Measurements from ENCODE around the gene CLCN2. TPM values are rescaled to one million over a fixed set of nuclear protein-coding genes. Genes with fewer than 3 reads are reported as not detected.

The CLCN2 gene
- total RNA-seq, 1 experiment from 2014 or later = 2.9 TPM

GRCh38 chr3:184383033-184383740 lies 21.8 kb upstream of the CLCN2 start:
- Histone ChIP-seq H3K4me3 (no peak overlapping the region), H3K9me3 (no peaks in the 10 kb centered on the region), H3K36me3 (no peaks in the 10 kb centered on the region), H3K27me3 (peaks cover 12% of the 10 kb centered on the region)
- no peak for DNase-seq

- no peak overlapping the region for H3K4me3 ChIP-seq
- no peaks in the 10 kb centered on the region for H3K36me3 ChIP-seq
- DNase-seq = no peak
- H3K9me3 ChIP-seq = no peaks in the 10 kb centered on the region
- H3K27me3 ChIP-seq = peaks cover 13% of the 10 kb centered on the region
These were observed 21.1 kb upstream of the CLCN2 start for GRCh38 chr3:184382326-184383032.

GRCh38 chr3:184381261-184382224 lies 20.1 kb upstream of the CLCN2 start:
- peaks cover 15% of the 10 kb centered on the region for H3K27me3 ChIP-seq
- H3K36me3 ChIP-seq = no peaks in the 10 kb centered on the region

GRCh38 chr3:184380627-184381260 lies 19.3 kb upstream of the CLCN2 start:
- H3K27me3 ChIP-seq = peaks cover 15% of the 10 kb centered on the region
- no peaks in the 10 kb centered on the region for H3K36me3 ChIP-seq
- H3K4me3 ChIP-seq = no peak overlapping the region

More at GRCh38 chr3:184381261-184382224, 20.1 kb upstream of the CLCN2 start:
- H3K9me3 ChIP-seq = no peaks in the 10 kb centered on the region
- no peak overlapping the region for H3K4me3 ChIP-seq
- DNase-seq = no peak

GRCh38 chr3:184380185-184380626 lies 18.8 kb upstream of the CLCN2 start:
- Histone ChIP-seq H3K4me3 (no peak overlapping the region), H3K36me3 (no peaks in the 10 kb centered on the region), H3K27me3 (peaks cover 15% of the 10 kb centered on the region), H3K9me3 (no peaks in the 10 kb centered on the region)
- peak; percentile 69 for DNase-seq

More at GRCh38 chr3:184380627-184381260, 19.3 kb upstream of the CLCN2 start:
- H3K9me3 ChIP-seq = no peaks in the 10 kb centered on the region
- no peak for DNase-seq

- H3K36me3 ChIP-seq = no peaks in the 10 kb centered on the region
- DNase-seq = no peak
- no peak within 1 kb of the TSS for H3K4me3 ChIP-seq
- peaks cover 15% of the 10 kb centered on the region for H3K27me3 ChIP-seq
- H3K9me3 ChIP-seq = no peaks in the 10 kb centered on the region
These were observed 18.2 kb upstream of the CLCN2 start, which contains the start of gene CHRD for GRCh38 chr3:184379358-184380184. TSS of gene CHRD (plus strand) at chr3:184380054. CDS start at chr3:184380319, 265 bp downstream.

GRCh38 chr3:184378651-184379357 lies 17.4 kb upstream of the CLCN2 start:
- H3K4me3 ChIP-seq = no peak overlapping the region
- peaks cover 15% of the 10 kb centered on the region for H3K27me3 ChIP-seq
- H3K9me3 ChIP-seq = no peaks in the 10 kb centered on the region
- DNase-seq = no peak
- H3K36me3 ChIP-seq = no peaks in the 10 kb centered on the region

GRCh38 chr3:184377882-184378445 lies 16.6 kb upstream of the CLCN2 start, which contains the start of gene THPO:
TSS of gene THPO (minus strand) at chr3:184378207. CDS start at chr3:184376259, 1,948 bp downstream.
- H3K9me3 ChIP-seq = no peaks in the 10 kb centered on the region
- H3K27me3 ChIP-seq = peaks cover 15% of the 10 kb centered on the region
- H3K4me3 ChIP-seq = no peak within 1 kb of the TSS
- H3K36me3 ChIP-seq = no peaks in the 10 kb centered on the region
- DNase-seq = no peak

GRCh38 chr3:184377374-184377773 lies 16.0 kb upstream of the CLCN2 start:
- Histone ChIP-seq H3K36me3 (no peaks in the 10 kb centered on the region), H3K4me3 (no peak overlapping the region), H3K27me3 (peaks cover 15% of the 10 kb centered on the region), H3K9me3 (no peaks in the 10 kb centered on the region)
- no peak for DNase-seq

GRCh38 chr3:184375747-184376461 lies 14.5 kb upstream of the CLCN2 start:
- no peaks in the 10 kb centered on the region for H3K9me3 ChIP-seq
- H3K27me3 ChIP-seq = peaks cover 6% of the 10 kb centered on the region
- DNase-seq = no peak
- no peaks in the 10 kb centered on the region for H3K36me3 ChIP-seq
- H3K4me3 ChIP-seq = no peak overlapping the region

- peak; percentile 62 for DNase-seq
- no peak overlapping the region for H3K4me3 ChIP-seq
- H3K36me3 ChIP-seq = peaks cover 11% of the 10 kb centered on the region
- 0 out of 2 replicates have a peak, but pooled peaks cover 3% of the 10 kb centered on the region for H3K27me3 ChIP-seq
- no peaks in the 10 kb centered on the region for H3K9me3 ChIP-seq
These were observed 12.0 kb upstream of the CLCN2 start for GRCh38 chr3:184373422-184373821.

GRCh38 chr3:184372911-184373310 lies 11.5 kb upstream of the CLCN2 start:
- Histone ChIP-seq H3K9me3 (no peaks in the 10 kb centered on the region), H3K4me3 (no peak overlapping the region)
- DNase-seq = no peak

GRCh38 chr3:184372296-184372821 lies 11.0 kb upstream of the CLCN2 start:
- no peak for DNase-seq
- peaks cover 20% of the 10 kb centered on the region for H3K36me3 ChIP-seq
- H3K4me3 ChIP-seq = no peak overlapping the region
- no peaks in the 10 kb centered on the region for H3K9me3 ChIP-seq
- 0 out of 2 replicates have a peak, but pooled peaks cover under 1% of the 10 kb centered on the region for H3K27me3 ChIP-seq

More at GRCh38 chr3:184372911-184373310, 11.5 kb upstream of the CLCN2 start:
- 0 out of 2 replicates have a peak, but pooled peaks cover 3% of the 10 kb centered on the region for H3K27me3 ChIP-seq
- H3K36me3 ChIP-seq = peaks cover 16% of the 10 kb centered on the region

GRCh38 chr3:184371570-184372018 lies 10.2 kb upstream of the CLCN2 start:
- Histone ChIP-seq H3K27me3 (no peaks in the 10 kb centered on the region), H3K9me3 (no peaks in the 10 kb centered on the region)
- peak; percentile 91 for DNase-seq

More at GRCh38 chr3:184371570-184372018, 10.2 kb upstream of the CLCN2 start:
- no peak overlapping the region for H3K4me3 ChIP-seq
- peaks cover 26% of the 10 kb centered on the region for H3K36me3 ChIP-seq
